ENCODE results near the gene LRIT2.

DNA sequence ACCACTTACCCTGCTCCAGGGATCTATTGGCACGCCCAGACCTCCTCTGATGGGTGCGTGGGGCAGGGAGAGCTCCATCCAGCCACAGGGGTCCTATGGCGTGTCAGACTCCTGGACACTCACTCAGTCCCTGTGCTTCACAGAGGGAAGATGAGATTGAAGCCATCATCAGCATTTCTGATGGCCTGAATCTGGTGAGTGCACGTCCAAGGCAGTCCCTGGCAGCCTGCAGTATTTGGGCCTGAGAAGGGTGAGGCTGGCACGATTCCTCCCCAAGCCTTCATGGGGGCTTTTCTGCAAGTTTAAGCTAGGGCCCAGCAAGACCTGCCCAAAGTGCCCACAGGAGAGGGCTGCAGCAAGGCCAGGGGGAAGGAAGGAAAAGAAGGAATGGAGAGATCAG is 27.7 kb downstream of the LRIT2 start:
- TF ChIP-seq ELF4 (CRISPR knock-in tag; IDR thresholded peaks at IDR 0.05): no peak
- no peak for TF ChIP-seq HCFC1 (IDR thresholded peaks at IDR 0.05; ENCODE audit: low read depth, low read length)
- TF ChIP-seq, protein P1, sequence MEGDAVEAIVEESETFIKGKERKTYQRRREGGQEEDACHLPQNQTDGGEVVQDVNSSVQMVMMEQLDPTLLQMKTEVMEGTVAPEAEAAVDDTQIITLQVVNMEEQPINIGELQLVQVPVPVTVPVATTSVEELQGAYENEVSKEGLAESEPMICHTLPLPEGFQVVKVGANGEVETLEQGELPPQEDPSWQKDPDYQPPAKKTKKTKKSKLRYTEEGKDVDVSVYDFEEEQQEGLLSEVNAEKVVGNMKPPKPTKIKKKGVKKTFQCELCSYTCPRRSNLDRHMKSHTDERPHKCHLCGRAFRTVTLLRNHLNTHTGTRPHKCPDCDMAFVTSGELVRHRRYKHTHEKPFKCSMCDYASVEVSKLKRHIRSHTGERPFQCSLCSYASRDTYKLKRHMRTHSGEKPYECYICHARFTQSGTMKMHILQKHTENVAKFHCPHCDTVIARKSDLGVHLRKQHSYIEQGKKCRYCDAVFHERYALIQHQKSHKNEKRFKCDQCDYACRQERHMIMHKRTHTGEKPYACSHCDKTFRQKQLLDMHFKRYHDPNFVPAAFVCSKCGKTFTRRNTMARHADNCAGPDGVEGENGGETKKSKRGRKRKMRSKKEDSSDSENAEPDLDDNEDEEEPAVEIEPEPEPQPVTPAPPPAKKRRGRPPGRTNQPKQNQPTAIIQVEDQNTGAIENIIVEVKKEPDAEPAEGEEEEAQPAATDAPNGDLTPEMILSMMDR (IDR thresholded peaks at IDR 0.05 in 2 of 3, conservative IDR thresholded peaks at IDR 0.05 in 1 of 3; ENCODE audit: insufficient read depth in 2 of 3, low read depth in 1 of 3, low read length in 3 of 3): no peak
- no peak for TF ChIP-seq ZBTB8A (IDR thresholded peaks at IDR 0.05; ENCODE audit: partially characterized antibody)
- no peak for TF ChIP-seq ATF7 (IDR thresholded peaks at IDR 0.05)
- no peak for TF ChIP-seq KAT2B (IDR thresholded peaks at IDR 0.05; ENCODE audit: low read depth, low read length)

All from K562 (cell line).